Activated T-helper 9 cell treated with anti-CD3 and anti-CD28 coated beads, Interleukin-2, amount 50 U/mL, for 16 hours (primary cell): ENCODE measurements around the gene TDRD10.
A peak's percentile ranks its signal among the peaks of the same experiment; 100 is the strongest.
"Not testable (repeated sequence)": the region's sequence is repeated elsewhere in the genome, so short reads cannot be mapped to it uniquely, and the experiment has no call there.

Experiments used
- DNase-seq: peaks from one replicate; pipeline ENCODE4 v3.0.0-alpha.2; 2020; ENCODE audit warnings: low read depth

The TDRD10 gene

DNA sequence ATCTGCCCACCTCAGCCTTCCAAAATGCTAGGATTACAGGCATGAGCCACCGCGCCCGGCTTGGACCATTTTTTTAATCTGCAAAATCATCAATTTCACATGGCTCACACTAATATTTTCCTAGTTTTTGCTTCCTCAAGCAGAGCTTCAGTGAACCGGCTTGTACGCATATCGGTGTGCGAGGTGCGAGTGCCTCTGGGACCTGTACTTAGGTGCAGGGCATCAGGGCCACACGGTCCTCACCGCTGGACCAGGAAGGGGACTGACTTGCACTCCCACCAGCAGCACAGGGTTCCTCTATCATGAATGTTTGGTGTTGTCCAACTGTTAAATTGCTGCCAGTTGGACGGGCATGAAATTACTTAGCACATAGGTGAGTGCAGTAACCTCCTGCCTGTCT lies 15.6 kb downstream of the TDRD10 start:
- no peak for DNase-seq

DNA sequence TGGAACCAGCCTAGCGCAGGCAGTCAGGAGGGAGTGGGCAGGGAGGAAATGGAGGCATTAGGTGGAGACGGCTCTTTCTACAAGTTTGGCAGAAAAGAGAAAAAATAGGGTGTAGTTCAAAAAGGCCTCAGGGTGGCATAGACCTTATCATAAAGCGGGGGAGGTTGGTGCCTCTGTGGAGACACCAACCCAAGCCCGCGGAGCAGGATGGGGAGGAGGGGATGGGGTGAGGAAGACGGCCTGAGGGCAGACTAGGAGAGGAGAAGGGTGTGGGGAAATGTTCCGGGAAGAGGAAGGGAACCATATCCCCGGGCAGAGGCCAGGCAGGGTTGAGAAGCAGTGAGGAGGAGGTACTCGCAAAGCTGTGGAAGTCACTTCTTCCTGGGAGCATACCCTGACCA lies 17.6 kb downstream of the TDRD10 start:
- no peak for DNase-seq

DNA sequence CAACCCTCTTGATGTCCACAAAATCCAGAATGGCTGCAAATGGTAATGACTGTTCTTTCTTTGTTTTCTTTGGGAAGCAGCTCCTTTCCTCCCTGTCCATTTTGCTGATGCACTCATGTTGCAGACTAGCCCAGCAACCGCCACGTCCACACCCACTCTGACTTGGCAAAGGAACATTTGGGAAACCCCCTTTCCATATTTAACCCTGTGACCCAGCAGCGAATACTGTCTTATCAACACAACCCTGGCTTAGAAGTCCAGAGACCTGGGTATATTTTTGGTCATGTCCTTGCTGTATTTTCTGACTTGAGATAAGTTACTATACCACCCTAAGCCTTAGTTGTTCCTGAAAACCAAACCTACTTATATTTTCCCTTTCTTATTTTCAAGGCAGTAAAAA lies 18.3 kb downstream of the TDRD10 start:
- DNase-seq: no peak

DNA sequence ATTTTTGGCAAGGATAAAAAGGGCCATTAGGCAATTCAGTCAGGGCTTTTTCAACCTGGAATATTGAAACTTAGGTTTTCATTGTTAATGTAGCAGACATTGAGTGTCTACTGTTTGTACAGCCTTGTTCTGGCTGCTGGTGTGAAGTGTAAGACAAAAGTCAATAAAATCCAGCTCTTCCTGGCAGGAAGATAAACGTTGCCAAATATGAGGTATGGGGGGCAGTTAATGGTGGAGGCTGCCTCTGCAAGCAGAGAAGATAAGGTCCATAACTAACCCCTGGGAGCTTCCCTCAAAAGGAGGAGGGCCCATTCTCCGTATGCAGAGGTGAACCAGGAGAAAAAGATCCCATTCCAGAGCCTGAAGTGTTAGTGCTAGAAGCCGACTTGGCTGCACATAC lies 19.7 kb downstream of the TDRD10 start:
- no peak for DNase-seq

DNA sequence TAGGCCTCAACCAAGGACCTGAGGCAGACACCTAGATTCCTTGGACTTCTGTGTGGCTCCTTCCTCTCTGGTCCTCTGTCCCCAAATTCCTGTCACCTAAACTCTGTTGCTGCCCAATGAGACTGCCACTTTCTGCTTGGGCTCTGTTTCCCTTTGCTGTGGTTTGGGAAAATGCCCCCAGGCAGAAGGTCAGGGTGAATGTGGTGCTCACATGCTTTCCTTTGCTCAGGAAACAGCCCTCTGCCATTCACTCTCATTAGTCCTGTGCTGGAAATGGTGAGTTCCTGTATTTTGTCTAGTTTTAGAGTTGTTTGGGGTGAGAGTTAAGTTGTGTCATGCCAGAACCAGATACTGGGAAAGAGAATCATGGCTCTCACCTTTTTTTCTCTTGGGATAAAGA lies 22.9 kb downstream of the TDRD10 start:
- DNase-seq: no peak

DNA sequence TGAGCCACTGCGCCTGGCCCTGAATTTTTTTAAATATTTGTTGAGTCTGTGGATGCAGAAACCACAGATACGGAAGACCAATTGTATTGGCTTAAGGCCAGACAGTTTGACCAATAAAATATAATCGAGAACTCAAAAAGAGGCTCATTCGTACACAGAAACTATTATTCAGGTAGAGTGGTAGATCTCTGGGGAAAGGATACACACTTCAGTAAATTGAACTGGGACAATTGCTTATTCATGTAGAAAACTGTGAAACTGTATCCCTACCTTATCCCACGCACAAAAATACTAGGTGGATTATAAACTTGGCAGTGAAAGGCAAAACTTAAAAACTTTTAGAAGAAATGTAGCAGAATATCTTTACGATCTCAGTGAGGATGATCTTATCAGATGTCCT lies 25.2 kb downstream of the TDRD10 start:
- no peak for DNase-seq

DNA sequence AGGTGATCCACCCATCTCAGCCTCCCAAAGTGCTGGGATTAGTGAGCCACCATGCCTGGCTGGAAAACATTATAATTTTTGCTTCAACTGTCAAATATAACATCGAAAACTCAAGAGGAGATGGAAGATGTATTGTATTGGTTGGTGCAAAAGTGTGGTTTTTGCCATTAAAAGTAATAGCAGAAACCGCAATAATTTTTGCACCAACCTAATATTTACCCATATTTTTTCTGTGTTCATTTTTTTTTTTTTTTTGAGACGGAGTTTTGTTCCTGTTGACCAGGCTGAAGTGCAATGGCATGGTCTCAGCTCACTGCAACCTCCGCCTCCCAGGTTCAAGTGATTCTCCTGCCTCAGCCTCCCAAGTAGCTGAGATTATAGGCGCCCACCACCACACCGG lies 27.3 kb downstream of the TDRD10 start:
- DNase-seq: no peak

DNA sequence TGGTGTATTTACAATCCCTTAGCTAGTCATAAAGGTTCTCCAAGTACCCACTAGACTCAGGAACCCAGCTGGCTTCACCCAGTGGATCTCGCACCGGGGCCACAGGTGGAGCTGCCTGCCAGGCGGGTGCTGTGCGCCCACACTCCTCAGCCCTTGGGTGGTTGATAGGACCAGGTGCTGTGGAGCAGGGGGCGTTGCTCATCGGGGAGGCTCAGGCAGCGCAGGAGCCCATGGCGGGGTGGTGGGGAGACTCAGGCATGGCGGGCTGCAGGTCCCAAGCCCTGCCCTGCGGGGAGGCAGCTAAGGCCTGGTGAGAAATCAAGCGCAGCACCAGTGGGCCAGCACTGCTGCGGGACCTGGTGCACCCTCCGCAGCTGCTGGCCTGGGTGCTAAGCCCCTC lies 29.9 kb downstream of the TDRD10 start:
- not testable (repeated sequence) for DNase-seq

DNA sequence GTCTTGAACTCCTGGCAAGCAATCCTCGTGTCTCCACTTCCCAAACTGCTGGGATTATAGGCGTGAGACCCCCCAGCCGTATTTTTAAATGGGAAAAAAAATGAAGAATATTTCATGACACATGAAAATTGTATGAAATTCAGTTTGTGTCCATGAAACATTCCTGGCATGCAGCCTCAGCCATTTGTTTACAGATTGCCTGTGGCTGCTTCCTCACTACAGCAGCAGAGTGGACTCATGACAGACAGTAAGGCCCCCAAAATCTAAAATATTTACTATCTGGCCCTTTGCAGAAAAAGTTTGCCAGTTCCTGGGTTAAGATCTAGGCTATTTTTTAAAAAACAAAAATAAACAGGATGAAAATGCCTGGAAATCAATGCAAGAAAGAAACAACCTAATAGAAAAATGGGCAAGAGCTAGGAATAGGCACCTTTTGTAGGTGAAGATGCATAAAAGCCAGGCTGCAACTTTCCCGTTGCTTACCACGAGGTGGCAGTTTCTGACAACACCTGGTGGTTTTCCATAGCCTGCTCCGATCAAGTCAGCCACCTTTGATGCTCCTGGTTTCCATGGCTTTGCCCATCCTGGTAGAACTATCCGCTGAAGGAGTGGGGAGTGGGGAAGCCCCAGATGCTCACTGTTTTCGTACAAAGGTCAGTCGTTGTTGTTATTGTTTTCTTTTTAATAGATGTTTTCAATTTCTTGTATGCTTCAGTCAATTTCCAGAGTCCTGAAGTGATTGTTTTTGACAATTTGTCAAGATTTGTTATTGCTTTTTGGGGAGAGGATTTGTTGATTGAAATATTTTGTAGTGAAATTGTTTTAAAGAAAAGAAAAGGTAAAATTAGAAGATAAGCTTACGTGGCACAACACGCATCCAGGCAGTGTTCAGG lies 32.2 kb downstream of the TDRD10 start:
- DNase-seq: no peak

DNA sequence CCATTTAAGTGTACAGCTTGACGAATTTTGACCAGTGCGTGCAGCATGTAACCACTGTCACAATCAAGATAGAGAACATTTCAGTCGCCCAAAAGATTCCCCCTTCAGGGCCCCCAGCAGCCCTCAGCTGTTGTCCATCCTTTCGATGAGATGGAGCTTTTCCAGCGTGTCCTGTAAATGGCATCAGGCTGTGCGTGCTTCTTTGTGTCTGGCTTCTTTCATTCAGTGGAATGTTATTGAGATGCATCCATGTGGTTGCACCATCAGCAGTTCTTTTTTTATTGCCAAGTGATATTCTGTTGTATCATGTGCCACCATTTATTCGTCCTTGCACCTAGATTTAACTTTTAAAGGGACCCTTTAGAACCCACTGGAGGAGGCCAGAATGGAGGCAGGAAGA lies 34.6 kb downstream of the TDRD10 start:
- no peak for DNase-seq

DNA sequence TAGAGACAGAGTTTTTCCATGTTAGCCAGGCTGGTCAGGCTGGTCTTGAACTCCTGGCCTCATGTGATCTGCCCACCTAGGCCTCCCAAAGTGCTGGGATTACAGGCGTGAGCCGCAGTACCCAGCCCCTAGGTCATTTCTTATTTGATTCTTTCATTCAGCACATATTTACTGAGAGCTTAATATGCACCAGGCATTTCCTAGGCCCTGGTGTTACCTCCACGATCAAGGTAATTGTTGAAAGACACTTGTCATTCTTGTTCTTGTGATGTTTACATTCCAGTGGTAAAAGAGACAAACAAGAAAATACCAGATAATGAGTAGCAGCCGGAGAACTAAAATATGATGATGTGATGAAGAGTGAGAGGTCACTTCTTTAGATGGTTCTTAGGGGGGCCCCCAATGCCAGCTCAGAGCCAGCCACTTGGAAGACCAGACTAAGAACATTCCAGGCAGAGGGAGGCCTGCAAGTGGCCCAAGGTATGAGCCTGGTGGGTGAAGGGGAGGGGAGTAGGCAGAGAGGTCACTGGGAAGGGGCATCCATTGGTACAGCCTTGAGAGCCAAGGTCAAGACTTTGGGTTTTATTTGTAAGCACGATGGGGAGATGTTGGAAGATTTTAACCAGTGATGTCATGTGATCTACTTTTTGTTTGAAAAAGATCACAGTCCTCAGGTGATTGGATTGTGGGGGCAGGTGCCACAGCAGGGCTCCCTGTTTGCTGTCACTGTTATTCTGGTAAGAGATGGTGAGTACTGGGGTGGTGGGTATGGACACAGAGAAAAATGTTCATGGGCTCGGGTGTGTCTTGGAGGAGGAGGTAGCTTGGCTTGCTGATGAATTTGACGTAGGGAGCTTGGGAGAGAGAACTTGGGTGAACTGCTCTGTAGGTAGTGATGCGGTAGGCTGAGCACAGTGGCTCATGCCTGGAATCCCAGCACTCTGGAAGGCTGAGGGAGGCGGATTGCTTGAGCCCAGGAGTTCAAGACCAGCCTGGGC lies 37.8 kb downstream of the TDRD10 start:
- DNase-seq: no peak

DNA sequence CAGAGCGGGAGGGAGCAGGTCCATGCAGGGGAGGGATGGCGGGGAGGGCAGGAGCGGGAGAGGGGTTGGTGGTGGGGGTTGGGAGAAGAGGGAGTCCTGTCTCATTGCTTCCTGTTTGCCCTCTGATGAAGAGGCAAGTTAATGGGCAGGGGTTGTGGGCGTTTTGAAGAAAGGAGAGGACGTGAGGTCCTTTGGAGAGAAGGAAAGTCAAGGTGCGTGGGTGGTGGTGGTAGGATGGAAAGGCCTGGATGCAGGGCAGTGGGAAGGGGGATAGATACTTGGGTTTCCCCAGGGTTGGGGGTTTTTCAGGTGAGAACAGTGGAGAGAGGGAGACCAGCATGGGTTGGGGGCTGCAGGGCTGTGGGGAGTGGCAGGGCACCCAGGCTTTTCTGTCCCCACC lies 39.2 kb downstream of the TDRD10 start:
- no peak for DNase-seq

DNA sequence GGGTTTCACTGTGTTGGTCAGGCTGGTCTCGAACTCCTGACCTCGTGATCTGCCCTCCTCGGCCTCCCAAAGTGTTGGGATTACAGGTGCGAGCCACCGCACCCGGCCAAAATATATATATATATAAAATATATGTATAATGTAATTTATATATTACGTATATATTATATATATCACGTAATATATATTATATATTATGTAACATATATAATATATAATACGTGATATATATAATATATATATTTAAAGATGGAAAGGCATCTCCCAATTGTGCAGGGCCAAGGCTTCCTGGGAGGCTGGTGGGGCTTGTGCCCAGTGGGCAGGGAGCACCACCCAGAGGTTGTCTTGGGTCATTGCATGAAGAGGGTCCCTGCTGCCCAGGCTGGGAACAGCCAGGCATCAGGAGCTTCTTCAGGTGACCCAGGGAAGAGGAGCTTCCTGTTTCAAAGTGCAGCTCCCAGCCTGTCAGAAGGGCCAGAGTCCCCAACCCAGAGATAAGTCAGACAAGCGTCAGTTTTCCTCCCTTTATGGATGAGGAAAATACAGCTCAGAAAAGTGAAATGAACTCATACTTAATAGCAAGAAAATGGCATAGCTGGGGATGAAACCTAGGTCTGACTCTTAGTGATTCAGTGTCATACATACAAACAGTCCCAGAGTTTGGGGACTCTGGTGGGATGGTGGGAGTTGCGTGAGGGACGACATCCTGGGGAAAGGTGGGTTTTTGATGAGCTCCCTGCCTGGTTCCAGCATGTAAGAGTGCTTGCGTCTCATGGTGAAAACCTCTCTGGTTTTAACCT lies 44.4 kb downstream of the TDRD10 start:
- DNase-seq: peak; percentile 13

DNA sequence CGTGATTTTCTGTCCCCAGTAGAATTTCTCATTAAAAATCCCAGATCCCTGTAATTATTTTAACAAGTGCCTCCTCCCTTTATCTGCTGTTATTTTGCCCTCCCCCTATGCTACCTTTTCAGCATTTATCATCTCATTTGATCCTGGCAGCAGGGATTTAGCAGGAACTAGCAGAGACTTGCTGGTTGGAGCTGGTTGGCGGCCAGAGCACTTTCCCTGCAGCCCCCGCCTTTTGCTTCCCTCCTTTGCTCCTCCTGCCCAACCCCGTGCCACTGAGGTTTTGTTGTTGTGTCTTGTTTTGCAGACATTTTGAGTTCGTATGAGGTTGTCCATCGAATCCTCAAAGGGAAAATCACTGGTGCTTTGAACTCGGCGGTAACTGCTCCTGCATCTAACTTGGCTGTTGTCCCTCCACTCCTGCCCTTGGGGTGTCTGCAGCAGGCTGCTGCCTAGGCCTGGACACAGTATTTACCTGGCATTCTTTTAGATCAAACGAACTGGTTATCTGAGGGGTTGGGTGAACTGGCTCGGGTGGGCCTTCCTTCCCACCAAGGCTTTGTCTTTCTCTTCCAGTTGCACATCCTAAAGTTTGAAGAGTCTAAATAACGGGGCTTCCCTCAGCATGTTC lies 45.2 kb downstream of the TDRD10 start:
- DNase-seq: no peak

DNA sequence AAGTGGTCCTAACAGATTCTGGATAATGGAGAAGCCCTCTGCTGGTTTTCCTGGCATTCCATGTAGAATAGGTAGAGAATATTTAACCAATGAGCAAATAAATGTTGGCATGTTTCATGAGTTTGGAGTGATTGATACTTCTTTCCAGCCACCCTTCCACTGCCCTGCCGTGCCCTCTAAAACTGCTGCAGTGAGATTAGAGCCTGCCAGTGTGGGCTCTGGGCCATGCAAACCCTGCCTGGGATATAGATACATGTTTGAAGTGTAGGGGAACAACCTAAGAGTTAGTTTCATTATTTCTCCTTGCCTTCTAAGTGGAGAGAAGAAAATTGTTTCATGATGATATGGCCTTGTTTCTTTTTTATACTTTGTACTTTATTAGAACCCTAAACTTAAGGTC lies 46.0 kb downstream of the TDRD10 start:
- DNase-seq: no peak

DNA sequence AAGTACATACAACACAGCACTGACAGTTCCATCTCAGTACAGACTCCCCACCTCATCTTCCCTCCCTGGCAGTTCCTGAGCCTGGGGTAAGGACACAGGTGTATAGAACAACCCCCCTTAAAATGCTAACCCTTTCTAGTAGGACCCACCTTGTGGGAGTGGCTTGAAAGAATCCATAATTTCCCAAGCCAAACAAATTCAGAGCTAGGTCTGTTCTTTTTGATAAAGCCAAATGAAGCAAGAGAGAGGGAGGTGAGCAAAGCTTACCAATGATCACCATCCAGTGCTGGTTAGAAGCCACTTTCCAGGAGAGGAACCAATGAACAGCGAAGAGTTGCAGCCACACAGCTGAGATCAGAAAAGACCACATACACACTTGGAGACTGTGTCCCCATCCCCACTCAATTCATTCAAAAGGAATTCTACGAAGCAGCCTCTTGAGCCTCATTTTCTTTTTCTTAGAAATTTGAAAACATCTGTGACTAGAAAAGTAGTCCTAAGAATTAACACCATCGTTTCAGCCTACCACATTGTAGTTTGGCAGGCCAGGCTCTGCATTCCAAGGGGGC lies 47.3 kb downstream of the TDRD10 start:
- no peak for DNase-seq

DNA sequence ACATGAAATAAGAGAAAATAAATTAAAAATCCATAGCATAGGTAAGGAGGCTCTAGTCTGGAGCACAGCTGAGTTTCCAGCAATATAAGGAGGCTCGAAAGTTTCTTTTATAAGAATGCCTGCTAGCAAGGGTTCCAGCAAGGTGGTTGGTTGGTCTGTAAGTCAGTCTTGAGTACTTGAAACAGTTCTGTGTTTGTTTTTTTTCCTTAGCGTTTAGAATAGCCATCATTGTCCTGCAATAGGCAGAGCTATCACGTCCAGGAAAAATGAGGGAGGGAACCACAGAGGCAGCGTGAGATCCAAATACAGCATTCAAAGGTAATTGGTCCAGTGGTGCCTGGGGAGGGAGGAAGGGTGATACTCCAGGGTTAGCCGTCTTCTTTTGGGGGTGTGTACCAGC lies 48.1 kb downstream of the TDRD10 start:
- no peak for DNase-seq

DNA sequence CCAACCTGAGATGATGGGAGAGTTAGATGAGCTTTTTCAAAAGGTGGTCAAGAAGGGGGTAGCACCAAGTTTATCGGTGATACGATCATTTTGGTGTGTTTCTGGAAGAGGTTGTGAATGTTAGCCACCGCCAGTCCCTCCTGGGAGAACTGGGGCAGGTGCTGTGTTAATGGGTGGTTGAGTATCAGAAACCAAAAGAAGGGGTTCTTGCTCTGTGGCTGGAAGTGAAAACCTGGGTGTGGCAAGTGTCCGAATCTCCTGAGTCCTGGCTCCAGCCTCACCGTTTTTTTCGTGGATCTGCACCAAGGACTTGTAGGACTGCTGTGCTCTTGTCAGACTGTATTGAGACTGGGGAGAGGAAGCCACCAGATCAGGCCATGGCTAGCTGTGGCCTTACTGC lies 48.6 kb downstream of the TDRD10 start:
- DNase-seq: no peak

DNA sequence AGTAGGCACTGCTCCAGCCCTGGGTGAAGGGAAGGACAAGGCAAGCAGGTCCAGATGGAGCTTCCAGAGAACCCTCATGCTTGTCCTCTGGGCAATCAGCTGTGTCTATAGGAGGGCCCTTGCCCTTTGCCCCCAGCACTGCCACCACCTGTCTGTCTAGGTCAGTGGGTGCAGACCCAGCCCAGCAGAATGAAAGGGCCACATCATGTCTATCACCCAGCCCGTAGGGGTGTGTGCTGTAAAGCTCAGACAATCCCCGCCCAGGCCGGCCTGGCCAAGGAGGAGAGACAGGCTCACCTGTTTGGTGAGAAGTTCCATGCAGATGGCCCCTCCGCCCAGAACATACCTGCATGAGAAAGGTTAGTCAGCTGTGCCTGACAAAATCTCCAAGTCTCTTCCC lies 49.5 kb downstream of the TDRD10 start:
- DNase-seq: no peak

DNA sequence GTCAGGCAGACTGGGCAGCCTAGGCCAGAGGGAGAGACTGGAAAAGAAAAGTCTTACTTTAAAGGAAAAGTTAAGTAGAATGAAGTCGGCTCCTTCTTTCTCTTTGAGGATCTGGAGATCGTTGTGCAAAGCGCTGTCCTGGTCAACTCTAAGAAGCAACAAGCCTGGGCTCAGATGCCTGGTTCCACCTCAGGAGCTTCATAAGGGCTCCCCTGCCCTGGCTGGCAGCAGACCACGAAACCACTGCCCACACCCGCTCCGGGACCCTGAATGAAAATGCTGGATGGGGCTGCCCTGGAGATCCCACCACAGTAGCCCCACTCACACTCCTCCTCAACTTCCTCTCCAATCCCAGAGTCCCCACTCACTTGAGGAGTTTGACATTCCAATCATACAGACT lies 50.0 kb downstream of the TDRD10 start:
- DNase-seq: no peak
